C1 segment of cervical spinal cord (tissue), 14 donors: ENCODE data around the gene IFNGR2.
A peak's percentile ranks its signal among the peaks of the same experiment; 100 is the strongest.
"Not testable (repeated sequence)": the region's sequence is repeated elsewhere in the genome, so short reads cannot be mapped to it uniquely, and the experiment has no call there.

Source experiments
- DNase-seq, 14 donors: peaks; one replicate each; lab custom pipeline; 2025; lab: John Stamatoyannopoulos, UW

The IFNGR2 gene

DNA sequence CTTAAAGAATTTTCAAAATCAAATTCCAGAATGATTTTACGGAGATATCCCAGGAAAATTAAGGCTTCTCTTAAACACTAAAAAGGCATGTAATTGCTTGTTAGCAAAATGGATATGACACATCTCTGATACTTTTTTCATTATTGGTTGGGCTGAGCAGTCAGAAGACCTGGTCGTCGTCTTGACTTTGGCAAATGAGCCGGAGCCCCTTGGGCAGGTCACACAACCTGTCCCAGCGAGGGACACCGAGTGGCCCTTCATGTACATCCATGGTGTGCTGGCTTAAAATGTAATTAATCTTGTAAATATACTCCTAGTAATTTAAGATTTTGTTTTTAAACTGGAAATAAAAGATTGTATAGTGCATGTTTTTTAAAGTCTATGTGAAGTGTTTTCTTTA lies 33.9 kb downstream of the IFNGR2 start:
- DNase-seq: no peak

DNA sequence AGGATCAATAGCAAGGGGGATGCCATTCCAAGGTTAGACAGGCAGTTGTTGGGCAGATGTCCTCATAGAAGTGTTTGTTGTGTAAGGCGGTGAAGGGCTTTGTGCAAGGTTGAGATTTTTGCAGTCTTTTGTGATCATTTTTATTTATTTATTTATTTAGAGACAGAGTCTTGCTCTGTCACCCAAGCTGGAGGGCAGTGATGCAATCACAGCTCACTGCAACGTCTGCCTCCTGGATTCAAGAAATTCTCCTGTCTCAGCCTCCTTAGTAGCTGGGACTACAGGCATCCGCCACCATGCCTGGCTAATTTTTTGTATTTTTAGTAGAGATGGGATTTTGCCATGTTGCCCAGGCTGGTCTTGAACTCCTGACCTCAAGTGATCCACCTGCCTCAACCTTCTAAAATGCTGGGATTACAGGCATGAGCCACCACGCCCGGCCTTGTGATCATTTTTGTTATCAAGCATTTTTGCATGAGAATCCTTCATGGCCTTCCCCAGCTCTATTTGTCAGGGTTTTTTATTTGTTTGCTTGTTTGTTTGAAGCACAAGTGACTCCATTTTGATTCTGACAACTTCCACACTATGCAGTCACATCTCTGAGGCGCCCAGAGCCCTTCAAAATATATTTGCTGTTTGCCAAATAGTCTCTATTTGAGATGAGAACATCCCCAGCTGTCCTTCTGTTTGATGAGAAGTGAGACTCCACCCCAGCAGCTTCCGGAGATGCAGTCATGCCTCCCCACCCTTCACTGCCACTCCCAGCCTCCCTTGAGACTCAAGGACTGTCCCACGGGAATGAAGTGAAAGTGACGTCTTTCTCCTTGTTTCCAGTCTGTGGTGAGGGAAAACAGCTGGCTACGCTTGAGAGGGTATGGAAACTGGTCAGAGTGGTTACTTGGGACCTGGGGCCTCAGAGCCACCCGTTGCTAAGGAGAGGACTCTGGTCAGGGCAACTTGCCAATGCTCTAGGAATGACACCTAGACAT lies 38.6 kb downstream of the IFNGR2 start:
- DNase-seq: no peak

DNA sequence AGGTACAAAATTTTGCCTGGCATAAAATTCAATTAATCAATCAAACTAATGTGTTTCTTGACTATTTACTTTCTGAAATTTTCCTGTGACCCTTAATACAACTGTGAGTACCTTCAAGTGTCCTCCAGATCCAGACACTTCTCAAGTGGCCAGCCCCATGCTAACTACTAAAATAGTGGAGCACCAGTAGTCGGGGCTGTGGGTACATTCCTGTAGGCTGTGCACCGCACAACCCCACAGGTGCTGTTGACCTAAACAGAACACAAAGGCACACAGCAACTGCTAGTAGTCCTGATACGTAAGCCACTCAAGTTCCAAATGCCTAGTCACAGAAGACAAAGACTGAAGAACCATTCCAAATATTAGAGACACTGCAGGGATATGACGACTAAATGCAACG lies 40.0 kb downstream of the IFNGR2 start:
- no peak for DNase-seq

DNA sequence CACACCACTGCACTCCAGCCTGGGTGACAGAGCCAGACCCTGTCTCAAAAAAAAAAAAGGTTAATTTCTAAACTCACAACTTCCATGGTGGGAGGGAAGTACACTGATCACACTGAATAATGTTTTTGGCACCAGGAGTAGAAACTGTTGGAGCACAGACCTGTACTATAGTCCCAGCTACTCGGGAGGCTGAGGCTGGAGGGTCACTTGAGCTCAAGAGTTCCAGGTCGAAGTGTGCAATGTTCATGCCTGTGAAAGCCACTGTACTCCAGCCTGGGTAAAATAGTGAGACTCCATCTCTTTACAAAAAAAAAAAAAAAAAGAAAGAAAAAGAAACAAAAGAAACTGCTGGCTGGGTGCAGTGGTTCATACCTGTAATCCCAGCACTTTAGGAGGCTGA lies 41.3 kb downstream of the IFNGR2 start:
- no peak for DNase-seq

DNA sequence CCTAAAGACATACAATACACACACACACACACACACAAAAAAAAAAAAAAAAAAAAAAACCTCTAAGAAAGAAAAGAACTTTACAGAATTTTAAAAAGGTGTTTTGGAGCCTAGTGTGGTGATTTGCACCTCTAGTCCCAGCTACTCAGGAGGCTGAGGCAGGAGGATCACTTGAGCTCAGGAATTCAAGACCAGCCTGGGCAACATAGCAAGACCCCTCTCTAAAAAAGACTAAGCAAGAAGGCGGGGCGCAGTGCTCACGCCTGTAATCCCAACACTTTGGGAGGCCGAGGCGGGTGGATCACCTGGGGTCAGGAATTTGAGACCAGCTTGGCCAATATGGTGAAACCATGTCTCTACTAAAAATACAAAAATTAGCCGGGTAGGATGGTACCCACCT lies 43.4 kb downstream of the IFNGR2 start:
- not testable (repeated sequence) for DNase-seq

DNA sequence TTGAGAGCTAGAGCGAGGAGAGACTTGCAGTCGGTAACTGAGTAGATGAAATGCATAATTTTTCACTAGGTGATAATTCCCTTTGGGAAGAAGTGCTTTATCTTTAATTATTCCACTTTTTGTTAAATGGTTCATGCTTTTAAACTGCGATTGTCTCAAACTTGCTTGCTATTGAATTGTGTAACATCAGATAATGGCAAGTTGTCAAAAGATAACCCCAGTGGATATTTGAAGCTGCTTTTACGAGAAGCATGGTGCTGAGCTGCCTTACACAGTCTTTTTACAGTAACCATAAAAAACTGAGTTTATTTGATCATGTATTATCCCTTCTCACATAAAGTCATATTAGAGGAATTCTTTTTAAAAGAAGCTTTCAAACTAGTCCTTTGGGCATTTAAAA lies 46.4 kb downstream of the IFNGR2 start:
- no peak for DNase-seq

DNA sequence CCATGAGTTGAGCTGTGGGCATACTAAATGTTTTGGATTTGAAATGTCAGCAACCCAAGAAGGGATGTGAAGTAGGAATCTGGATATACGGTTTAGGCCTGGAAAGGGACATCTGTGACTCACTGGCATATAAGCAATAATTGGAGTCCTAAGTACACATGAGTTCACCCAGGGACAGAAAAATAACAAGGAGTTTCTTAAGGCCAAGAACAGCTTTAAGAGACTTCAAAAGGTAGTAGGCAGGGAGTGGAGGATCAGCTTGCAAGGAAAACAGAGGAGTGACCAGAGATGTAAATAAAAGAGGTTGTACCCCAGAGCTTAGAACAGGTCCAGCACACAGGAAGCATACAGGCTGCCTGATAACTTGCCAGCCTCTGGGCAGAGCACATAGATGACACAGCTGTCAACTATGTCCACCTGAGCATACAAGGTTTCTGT lies 48.4 kb downstream of the IFNGR2 start:
- no peak for DNase-seq

DNA sequence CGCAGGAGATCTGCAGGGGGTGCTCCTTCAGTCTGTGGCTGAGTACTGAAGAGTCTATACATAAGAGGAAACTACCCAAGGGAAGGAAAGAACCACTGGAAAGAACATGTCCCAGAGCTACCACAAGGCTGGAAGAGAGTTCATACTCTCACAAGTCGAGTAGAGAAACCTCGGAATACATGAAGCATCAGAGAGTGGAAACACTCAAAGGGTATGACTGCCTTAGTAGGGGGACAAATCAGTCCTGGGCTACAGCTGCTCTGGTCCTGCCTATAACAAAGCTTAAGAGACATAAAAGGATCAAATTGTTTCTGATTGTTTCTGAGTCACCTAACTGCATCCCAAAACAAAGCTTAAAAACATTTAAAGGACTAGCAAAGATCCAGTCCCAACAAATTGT lies 49.1 kb downstream of the IFNGR2 start:
- no peak for DNase-seq

DNA sequence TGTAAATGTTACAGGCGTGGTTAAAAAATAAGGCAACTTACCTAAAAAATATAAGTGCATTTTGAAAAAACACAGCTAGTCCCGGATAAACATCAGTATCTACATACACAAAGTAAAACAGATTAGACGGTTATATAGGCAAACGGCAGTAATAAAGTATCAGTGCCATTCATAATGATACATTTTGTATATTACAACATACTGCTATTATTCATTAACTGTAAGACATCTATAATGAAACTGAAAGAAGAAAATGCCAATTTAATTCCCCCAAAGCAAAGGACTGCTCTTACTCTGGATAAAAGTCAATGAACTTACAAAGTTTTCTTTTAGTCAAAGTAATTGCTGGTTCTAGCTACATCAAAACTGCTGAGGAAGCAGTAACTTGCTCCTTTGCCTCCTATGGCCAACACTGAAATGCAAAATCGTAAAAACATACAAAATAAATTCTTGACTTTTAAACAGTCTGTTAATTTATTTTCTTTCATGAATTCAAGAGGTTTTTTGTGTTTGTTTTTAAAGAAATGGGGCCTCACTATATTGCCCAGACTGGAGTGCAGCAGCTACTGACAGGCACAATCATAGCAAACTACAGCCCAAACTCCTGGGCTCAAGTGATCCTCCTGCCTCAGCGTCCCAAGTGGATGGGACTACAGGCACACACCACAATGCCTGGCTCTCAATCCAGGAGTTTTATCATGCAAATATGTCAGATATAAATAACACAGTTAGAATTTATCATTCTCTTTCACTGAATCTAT lies 52.7 kb downstream of the IFNGR2 start:
- DNase-seq: no peak

DNA sequence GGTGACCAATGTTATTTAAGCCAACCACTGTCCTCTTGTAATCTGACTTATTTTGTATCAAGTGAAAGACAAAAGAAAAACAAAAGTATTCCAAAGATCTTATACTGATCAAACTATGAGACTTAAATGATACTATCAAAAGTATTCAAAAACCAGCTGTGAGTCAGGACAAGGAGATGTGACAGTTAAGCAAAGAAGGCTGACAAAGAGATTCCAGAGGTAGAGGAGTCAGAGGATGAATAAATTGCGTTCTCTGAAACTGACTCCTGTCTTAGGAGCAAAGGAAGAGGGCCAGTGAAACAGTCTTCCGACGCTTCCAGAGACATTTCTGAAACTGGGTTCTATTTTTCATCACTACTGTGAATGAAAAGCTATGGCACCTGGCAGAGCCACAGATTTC lies 55.6 kb downstream of the IFNGR2 start:
- no peak for DNase-seq

DNA sequence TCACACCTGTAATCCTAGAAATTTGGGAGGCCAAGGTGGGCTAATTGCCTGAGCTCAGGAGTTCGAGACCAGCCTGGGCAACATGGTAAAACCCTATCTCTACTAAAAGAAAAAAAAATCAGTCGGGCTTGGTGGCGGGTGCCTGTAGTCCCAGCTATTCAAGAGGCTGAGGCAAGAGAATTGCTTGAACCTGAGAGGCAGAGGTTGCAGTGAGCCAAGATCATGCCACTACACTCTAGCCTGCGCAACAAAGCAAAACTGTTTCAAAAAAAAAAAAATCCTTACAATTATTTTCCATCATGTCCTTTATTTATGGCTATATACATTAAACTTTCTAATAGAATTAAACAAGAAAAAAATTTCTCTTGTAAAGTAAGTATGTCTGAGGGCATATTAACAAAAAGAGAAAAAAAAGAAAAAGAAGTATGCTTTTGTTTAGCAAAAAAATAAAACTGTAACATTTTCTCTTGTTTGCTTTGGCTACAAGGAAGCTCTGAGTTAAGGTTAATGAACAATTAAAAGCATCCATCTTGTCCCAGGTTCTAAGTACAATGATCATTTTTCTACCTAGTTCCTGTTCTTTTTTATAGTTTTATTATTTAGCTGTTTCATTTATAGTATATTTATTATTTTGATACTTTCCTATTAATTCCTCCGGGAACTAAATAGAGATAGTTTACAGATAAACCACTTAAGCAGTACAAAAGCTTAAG lies 58.5 kb downstream of the IFNGR2 start:
- no peak for DNase-seq

DNA sequence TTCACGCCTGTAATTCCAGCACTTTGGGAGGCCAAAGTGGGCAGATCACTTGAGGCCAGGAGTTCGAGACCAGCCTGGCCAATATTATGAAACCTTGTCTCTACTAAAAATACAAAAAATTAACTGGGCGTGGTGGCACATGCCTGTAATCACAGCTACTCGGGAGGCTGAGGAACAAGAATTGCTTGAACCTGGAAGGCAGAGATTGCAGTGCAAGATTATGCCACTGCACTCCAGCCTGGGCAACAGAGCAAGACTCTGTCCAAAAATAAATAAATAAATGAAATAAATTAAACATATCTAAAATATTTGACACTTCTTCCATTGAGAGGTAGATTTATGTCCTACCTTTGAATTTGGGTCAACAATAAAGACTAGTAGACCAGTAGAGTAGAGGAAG lies 66.0 kb downstream of the IFNGR2 start:
- not testable (repeated sequence) for DNase-seq

DNA sequence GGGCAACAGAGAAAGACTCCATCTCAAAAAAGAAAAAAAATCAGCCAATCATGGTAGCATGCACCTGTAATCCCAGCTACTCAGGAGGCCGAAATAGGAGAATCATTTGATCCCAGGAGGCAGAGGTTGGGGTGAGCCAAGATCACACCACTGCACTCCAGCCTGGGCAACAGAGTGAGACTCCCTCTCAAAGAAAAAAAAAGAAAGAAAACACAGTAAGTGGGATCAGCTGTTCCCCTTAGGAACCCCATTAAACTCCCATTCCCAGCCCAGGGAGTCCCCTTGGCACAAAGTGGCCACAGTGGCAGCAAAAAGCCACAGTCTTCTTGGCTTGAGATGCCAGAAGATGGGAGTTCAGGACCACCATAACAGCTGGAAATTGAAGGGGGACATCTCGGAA lies 67.5 kb downstream of the IFNGR2 start:
- no peak for DNase-seq

DNA sequence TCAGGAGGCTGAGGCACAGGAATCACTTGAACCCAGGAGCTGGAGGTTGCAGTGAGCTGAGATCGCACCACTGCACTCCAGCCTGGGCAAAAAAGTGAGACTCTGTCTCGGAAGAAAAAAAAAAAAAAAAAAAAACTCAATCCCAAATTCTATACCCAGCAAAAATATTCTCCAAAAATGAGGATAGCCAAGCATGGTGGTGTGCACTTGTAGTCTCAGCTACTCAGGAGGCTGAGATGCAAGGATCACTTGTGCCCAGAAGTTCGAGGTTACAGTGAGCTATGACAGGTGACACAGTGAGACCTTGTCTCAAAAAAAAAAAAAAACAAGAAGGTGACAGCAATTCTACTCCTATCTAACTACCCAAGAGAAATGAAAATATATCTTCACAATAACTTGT lies 70.1 kb downstream of the IFNGR2 start:
- no peak for DNase-seq

DNA sequence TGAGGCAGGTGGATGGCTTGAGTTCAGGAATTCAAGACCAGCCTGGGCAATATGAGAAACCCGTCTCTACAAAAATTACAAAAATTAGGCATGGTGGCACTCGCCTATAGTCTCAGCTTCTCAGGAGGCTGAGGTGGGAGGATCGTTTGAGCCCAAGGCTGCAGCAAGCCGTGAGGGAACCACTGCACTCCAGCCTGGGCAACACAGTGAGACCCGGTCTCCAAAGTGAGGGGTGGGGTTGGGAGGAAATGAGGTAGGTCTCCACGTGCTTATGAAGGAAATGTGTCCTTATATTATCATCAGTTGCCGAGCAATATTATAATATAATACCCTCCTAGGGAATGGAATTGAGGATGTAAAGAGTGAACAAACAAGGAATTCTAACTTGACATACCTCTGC lies 73.9 kb downstream of the IFNGR2 start:
- no peak for DNase-seq

DNA sequence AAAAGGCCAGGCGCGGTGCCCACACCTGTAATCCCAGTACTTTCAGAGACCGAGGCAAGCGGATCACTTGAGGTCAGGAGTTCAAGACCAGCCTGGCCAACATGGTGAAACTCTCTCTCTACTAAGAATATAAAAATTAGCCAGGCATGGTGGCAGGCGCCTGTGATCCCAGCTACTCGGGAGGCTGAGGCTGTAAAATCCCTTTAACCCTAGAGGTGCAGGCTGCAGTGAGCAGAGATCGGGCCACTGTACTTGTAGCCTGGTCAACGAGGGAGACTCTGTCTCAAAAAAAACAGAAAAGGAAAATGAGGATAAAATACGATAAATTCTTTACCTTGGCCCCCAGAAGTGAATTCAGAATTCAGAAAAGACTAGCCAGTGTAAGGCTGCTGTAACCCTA lies 75.0 kb downstream of the IFNGR2 start:
- no peak for DNase-seq

DNA sequence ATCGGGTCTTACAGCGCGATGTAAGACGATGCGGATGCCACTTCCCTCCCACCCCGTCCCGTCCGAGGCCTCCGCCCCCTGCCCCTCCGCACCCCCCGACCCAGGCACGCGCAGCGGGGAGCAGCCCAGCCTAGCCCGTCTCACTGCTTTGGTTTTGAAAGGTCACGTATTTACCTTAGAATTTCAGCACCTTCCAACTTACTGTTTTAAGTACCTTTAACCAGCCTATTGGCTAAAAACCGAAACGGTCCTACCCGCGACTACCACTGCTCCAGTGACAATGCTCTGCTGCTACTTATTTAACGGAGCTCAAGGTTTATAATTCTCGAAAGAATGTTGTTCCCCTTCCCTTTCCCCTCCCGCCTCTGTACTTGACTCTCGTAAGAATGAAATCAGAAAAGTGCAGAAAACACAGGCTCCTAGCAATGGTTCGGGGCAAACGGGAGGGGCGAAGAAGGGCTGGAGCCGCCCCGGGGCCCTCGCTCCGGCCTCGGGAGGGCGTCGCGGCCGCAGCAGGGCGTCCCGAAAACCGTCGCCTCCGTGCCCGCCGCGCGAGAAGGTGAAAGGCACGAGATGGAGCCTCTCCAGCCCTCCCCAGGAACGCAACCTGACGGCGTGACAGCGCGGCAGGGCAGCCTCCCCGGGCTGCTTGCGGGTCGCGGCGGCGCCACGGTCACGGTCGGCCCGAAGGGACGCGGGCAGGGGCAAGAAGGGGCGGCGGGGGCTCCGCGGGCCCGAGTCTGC lies 75.9 kb downstream of the IFNGR2 start:
- peak in 10 of 14 donors; percentile 0 to 55 (median 43) for DNase-seq

DNA sequence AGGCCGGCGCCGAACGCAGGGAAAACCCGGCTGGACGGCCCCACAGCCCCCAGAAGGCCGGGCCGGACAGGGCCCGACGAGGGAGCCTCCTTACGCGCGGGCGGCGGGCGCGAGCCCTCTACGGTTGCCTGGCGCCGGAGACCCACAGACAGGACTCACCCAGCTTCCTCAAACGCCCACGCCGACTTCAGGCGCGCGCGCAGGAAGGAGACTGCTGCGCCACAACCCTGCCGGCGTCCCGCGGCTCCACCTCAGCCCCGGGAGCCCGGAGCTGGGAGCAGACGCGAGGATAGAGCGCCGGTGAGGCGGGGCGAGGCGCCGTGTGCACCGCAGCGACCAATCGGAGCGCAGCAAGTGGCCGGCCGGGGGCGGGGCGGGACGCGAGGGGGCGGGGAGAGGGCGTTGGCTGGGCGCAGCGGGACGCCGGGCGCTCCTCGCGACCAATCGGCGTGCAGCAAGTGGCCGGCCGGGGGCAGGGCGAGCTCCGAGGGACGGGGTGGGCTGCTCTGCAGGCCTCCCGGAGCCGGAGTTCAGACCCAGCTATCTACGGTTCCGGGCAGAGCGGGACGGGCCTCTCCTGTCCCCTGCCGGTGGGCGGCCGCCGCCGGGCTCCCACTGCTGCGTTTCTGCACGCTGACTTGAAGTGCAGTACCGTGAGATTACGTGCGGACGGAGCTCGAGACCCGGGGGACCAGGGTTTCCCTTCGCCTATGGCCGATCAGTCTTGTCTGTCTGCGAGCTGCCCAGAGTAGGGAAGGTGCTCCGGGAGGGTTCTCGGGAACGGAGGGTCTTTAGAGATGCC lies 76.7 kb downstream of the IFNGR2 start, which contains the start of gene TMEM50B:
TMEM50B (minus strand) TSS at position 296 of the 802 bp plus-strand sequence. CDS start 11,089 bp downstream, outside the sequence.
- peak; percentile 67 to 99 (median 95) for DNase-seq

DNA sequence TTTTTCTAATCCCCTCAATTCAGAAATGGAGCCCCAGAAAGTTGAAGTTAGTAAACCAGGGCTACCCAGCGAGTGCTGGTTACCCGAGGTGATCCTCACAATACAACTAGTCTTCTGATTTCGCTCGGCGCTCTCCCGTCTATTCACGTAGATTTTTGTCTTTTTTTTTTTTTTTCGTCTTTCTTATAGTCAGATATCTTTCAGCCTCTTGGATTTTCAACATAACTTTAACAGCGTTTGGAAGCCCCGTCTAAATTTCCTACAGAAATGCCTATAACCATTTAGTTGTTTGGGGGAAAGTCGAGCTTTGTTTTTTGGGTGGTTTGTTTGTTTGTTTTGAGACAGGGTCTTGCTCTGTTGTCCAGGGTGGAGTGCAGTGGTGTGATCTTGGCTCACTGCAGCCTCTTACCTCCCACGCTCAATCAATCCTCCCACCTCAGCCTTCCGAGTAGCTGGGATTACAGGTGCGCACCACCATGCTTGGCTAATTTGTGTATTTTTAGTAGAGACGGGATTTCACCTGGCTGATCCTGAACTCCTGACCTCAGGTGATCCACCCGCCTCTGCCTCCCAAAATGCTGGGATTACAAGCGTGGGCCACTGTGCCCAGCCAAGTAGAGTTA lies 77.4 kb downstream of the IFNGR2 start:
- DNase-seq: no peak
